GM12878 (cell line): ENCODE results near the gene SPARC. TPM values are rescaled to one million over a fixed set of nuclear protein-coding genes. Genes with fewer than 3 reads are reported as not detected.

ENCODE experiments used
- ATAC-seq: fragments of 200-7000 bp; cut with Tn5 transposase; 3 replicates; pipeline ENCODE4 v1.9.1; 2020; ENCODE audit warnings: mild to moderate bottlenecking, moderate library complexity
- BruUV-seq: library from RNA; stranded (reverse); fragments of 400-500 nt; replicated peaks from 2 replicates; lab custom pipeline; 2021; lab: Mats Ljungman, UMichigan
- CTCF ChIA-PET: fragments of 300-600 bp; sonication (Branson Sonifier 250); formaldehyde crosslinking; extraction: SDS; loops from one replicate; lab custom pipeline; 2021; ENCODE audit warnings: inconsistent platforms; lab: Yijun Ruan, JAX
- POLR2A ChIA-PET: fragments of 350-600 bp; formaldehyde crosslinking; extraction: SDS; loops from one replicate; lab custom pipeline; 2021; ENCODE audit warnings: inconsistent platforms; lab: Charles Lee
- RAD21 ChIA-PET: fragments of 300-600 bp; sonication (Branson Sonifier 250); formaldehyde crosslinking; loops from one replicate; lab custom pipeline; 2023; ENCODE audit warnings: antibody characterized with exemption; ENCODE audit not compliant: unreplicated experiment; lab: Charles Lee
- SMC1A ChIA-PET: fragments of 300-600 bp; sonication (Branson Sonifier 250); formaldehyde crosslinking; loops from one replicate; lab custom pipeline; 2023; ENCODE audit not compliant: unreplicated experiment, uncharacterized antibody; lab: Charles Lee
- DNase-seq: peaks from one replicate; pipeline ENCODE4 v3.0.0-alpha.2; 2011; ENCODE audit warnings: low read depth, low spot score
- FAIRE-seq: peaks from 3 replicates; lab custom pipeline; 2011; peaks lifted over from hg19 to GRCh38; lab: Jason Lieb, UNC
- H2AFZ ChIP-seq: 2 replicates; pipeline ENCODE4 v1.6.0; 2011; ENCODE audit warnings: low read depth, low read length, control low read depth; ENCODE audit not compliant: control insufficient read depth
- H3K27ac ChIP-seq: 2 replicates; pipeline ENCODE4 v1.5.1; 2011; ENCODE audit warnings: control low read depth; ENCODE audit not compliant: control insufficient read depth, insufficient read depth
- H3K27me3 ChIP-seq, 2 experiments: replicated peaks in 1 of 2; 2 replicates each; pipeline versions ENCODE4 v1.6.0 to v1.6.1; 2011; ENCODE audit warnings: low read length in 1 of 2; ENCODE audit not compliant: control insufficient read depth in 2 of 2, insufficient read depth in 2 of 2
- H3K36me3 ChIP-seq, 2 experiments: 2 replicates each; pipeline ENCODE4 v1.5.1; 2011; ENCODE audit warnings: low read length in 1 of 2; ENCODE audit not compliant: control insufficient read depth in 2 of 2, insufficient read depth in 2 of 2
- H3K4me1 ChIP-seq: 2 replicates; pipeline ENCODE4 v1.6.1; 2011; ENCODE audit warnings: mild to moderate bottlenecking, low read length, moderate library complexity, mixed read lengths; ENCODE audit not compliant: control insufficient read depth, insufficient read depth
- H3K4me2 ChIP-seq: 2 replicates; pipeline ENCODE4 v1.6.0; 2011; ENCODE audit warnings: control low read depth; ENCODE audit not compliant: control insufficient read depth, insufficient read depth
- H3K4me3 ChIP-seq: fragments of 200-600 bp; sonication (generic); 2 replicates; pipeline ENCODE4 v1.5.1; 2016
- H3K79me2 ChIP-seq: 2 replicates; pipeline ENCODE4 v1.6.0; 2011; ENCODE audit warnings: low read length; ENCODE audit not compliant: control insufficient read depth, insufficient read depth
- H3K9ac ChIP-seq: 2 replicates; pipeline ENCODE4 v1.8.0; 2011; ENCODE audit warnings: low read length, control low read depth, mixed read lengths; ENCODE audit not compliant: control insufficient read depth, insufficient read depth
- H3K9me3 ChIP-seq: replicated peaks from 3 replicates; pipeline ENCODE4 v1.5.1; 2011; ENCODE audit warnings: mild to moderate bottlenecking, low read length; ENCODE audit not compliant: control insufficient read depth, insufficient read depth
- H4K20me1 ChIP-seq: 2 replicates; pipeline ENCODE4 v1.6.0; 2011; ENCODE audit not compliant: control insufficient read depth, insufficient read depth
- CHD1 ChIP-seq: IDR thresholded peaks from 2 replicates; pipeline ENCODE4 v1.6.1; 2012; ENCODE audit warnings: low read depth, low read length, improper control_type of control experiment
- CREB1 ChIP-seq: IDR thresholded peaks from 2 replicates; pipeline ENCODE4 v1.6.1; 2012; ENCODE audit warnings: low read depth, mild to moderate bottlenecking, inconsistent platforms
- EGR1 ChIP-seq, 2 experiments: IDR thresholded peaks; 1 replicate in 1 of 2; 2 replicates in 1 of 2; pipeline ENCODE4 v1.6.1; 2011 to 2012; ENCODE audit warnings: low read depth in 2 of 2, low read length in 2 of 2, borderline replicate concordance in 1 of 2, mild to moderate bottlenecking in 1 of 2, moderate library complexity in 1 of 2
- FOS ChIP-seq: IDR thresholded peaks from 3 replicates; pipeline ENCODE4 v1.6.1; 2011; ENCODE audit warnings: borderline replicate concordance; ENCODE audit not compliant: insufficient read length; ENCODE audit errors: extremely low read depth
- GATAD2B ChIP-seq: fragments of 450-650 bp; conservative IDR thresholded peaks from 2 replicates; pipeline ENCODE4 v1.6.1; 2017; ENCODE audit warnings: low read depth, mild to moderate bottlenecking, moderate library complexity
- MYB ChIP-seq: fragments of 150-350 bp; IDR thresholded peaks from 2 replicates; pipeline ENCODE4 v1.6.1; 2014; ENCODE audit warnings: mild to moderate bottlenecking, low read depth, low read length, borderline replicate concordance
- PBX3 ChIP-seq: IDR thresholded peaks from 2 replicates; pipeline ENCODE4 v1.6.1; 2011; ENCODE audit warnings: mild to moderate bottlenecking, low read depth, low read length, moderate library complexity; ENCODE audit not compliant: insufficient replicate concordance
- POLR2AphosphoS2 ChIP-seq: IDR thresholded peaks from 2 replicates; pipeline ENCODE4 v1.6.1; 2011; ENCODE audit warnings: low read depth, mild to moderate bottlenecking, low read length, improper control_type of control experiment, moderate library complexity
- POU2F2 ChIP-seq: IDR thresholded peaks from 3 replicates; pipeline ENCODE4 v1.6.1; 2011; ENCODE audit warnings: low read depth, mild to moderate bottlenecking, low read length, borderline replicate concordance
- RELB ChIP-seq: fragments of 450-650 bp; IDR thresholded peaks from 2 replicates; pipeline ENCODE4 v1.6.1; 2017; ENCODE audit warnings: low read depth, mild to moderate bottlenecking, moderate library complexity
- SIX5 ChIP-seq: IDR thresholded peaks from 2 replicates; pipeline ENCODE4 v1.6.1; 2011; ENCODE audit warnings: mild to moderate bottlenecking, low read depth, low read length, moderate library complexity; ENCODE audit not compliant: severe bottlenecking
- SP1 ChIP-seq: IDR thresholded peaks from one replicate; pipeline ENCODE4 v1.6.1; 2011; ENCODE audit warnings: low read depth, low read length
- SREBF2 ChIP-seq: IDR thresholded peaks from 2 replicates; pipeline ENCODE4 v1.6.1; 2012; ENCODE audit warnings: mild to moderate bottlenecking, low read length
- ZNF274 ChIP-seq: IDR thresholded peaks from one replicate; pipeline ENCODE4 v1.8.0; 2011; ENCODE audit not compliant: insufficient read length, insufficient read depth
- WGBS: methylation state at CpG from one replicate; pipeline ENCODE4 v1.1.6; 2016; ENCODE audit warnings: low lambda C conversion rate; ENCODE audit not compliant: insufficient replicate concordance, insufficient coverage; ENCODE audit errors: missing lambda C conversion rate; 5-methylcytosine and 5-hydroxymethylcytosine counted together
- in situ Hi-C: fragments of 300-500 bp; cut with MboI; formaldehyde crosslinking; loops from 9 replicates; pipeline ENCODE4 v1.14.3; 2018; ENCODE audit warnings: mixed read lengths
- intact Hi-C: fragments of 100-400 bp; cut with micrococcal nuclease; formaldehyde crosslinking; loops from one replicate; pipeline ENCODE4 v1.14.2; 2022; ENCODE audit not compliant: unreplicated experiment
- polyA plus RNA-seq, 11 experiments: library from polyadenylated mRNA; depleted of rRNA in 4 of 11; unstranded in 6 of 11; stranded (reverse) in 5 of 11; fragments of >200 nt; fragmentation: Nextera tagmentation in 4 of 11; fragmentation: Illumina TruSeq in 1 of 11; extraction: Ambion mirVana in 4 of 11; extraction: Trizol in 1 of 11; gene quantifications; 1 replicate in 1 of 11; 2 replicates in 10 of 11; pipeline versions ENCODE4 v1.2.1 to v1.2.3, GENCODE V29; 2011 to 2016; ENCODE audit warnings: inconsistent platforms in 2 of 11, missing spikeins in 2 of 11, low read depth in 1 of 11
- total RNA-seq, 4 experiments: library from RNA; depleted of rRNA in 3 of 4; stranded (reverse); fragments of >200 nt in 3 of 4; fragmentation: Illumina TruSeq in 1 of 4; extraction: Trizol in 1 of 4; gene quantifications; 2 replicates each; pipeline versions ENCODE4 v1.2.1 to v1.2.3, GENCODE V29; 2013 to 2021
- TF ChIP-seq, protein P1 (sequence below): fragments of 450-650 bp; IDR thresholded peaks from 2 replicates; pipeline ENCODE4 v1.6.1; 2017; ENCODE audit warnings: mild to moderate bottlenecking, moderate library complexity
- TF ChIP-seq, protein P2 (sequence below): IDR thresholded peaks from 2 replicates; pipeline ENCODE4 v1.6.1; 2011; ENCODE audit warnings: borderline replicate concordance, low read depth, mild to moderate bottlenecking, moderate library complexity, mixed read lengths, low read length; ENCODE audit not compliant: insufficient read depth; ENCODE audit errors: extremely low read length

The SPARC gene
- total and polyA plus RNA-seq, 10 of the 15 experiments (the other 5 are each of a cell fraction or from before 2014, with no cell fraction given), result 29.6 to 154 (median 57.0) TPM

- no peak overlapping the region for H3K9ac ChIP-seq
- H3K4me2 ChIP-seq, result no peak overlapping the region
- FAIRE-seq (no peak), DNase-seq (no peak), ATAC-seq (no peak)
- no peak overlapping the region for H3K27ac ChIP-seq
- H3K9me3 ChIP-seq, result no peaks in the 10 kb centered on the region
- no peaks in the 10 kb centered on the region for H3K79me2 ChIP-seq
- no peaks in the 10 kb centered on the region; a peak in 1 of 4 replicates for H3K27me3 ChIP-seq
- ChIA-PET RAD21 (interaction anchor here (1.0 to 7.3 kb wide), 3 partner anchors 62 to 210 kb away, joined by 3 to 207 read pairs (median 66); partner anchors contain the start of gene SLC36A1), POLR2A (interaction anchor here (1.1 to 2.1 kb wide), 2 partner anchors 84 to 114 kb away, joined by 3 to 11 read pairs; no protein-coding TSS in a partner anchor), CTCF (interaction anchor here (0.6 to 7.5 kb wide), 7 partner anchors 9 to 693 kb away, joined by 3 to 381 read pairs (median 18); partner anchors contain the start of gene G3BP1), SMC1A (interaction anchor here (0.6 to 12.1 kb wide), 9 partner anchors 9 to 369 kb away, joined by 3 to 256 read pairs (median 3); no protein-coding TSS in a partner anchor)
- WGBS, result 38% methylated on average over 1 of the region's 1 CpG
- no peak overlapping the region for H3K4me3 ChIP-seq
- H2AFZ ChIP-seq, result no peak overlapping the region
- intact Hi-C loops (loop anchor here (5.0 to 10.0 kb wide), 2 partner anchors 488 to 690 kb away; no protein-coding TSS in a partner anchor), in situ Hi-C loops (no loop called here)
- H3K36me3 ChIP-seq, result no peaks in the 10 kb centered on the region
- peaks cover 17% of the 10 kb centered on the region for H3K4me1 ChIP-seq
- no TSS peak for BruUV-seq
- H4K20me1 ChIP-seq, result no peaks in the 10 kb centered on the region
- no peak for TF ChIP-seq FOS
- no peak for TF ChIP-seq PBX3
- TF ChIP-seq MYB, result no peak
- TF ChIP-seq CREB1, result no peak
- TF ChIP-seq POU2F2, result no peak
- no peak for TF ChIP-seq SP1
- TF ChIP-seq RELB, result no peak
- TF ChIP-seq EGR1 (IDR thresholded peaks at IDR 0.05; ENCODE audit: borderline replicate concordance in 1 of 2, low read depth in 2 of 2, low read length in 2 of 2), result no peak
- no peak for TF ChIP-seq GATAD2B
- no peak for TF ChIP-seq SREBF2
- TF ChIP-seq, protein P1, sequence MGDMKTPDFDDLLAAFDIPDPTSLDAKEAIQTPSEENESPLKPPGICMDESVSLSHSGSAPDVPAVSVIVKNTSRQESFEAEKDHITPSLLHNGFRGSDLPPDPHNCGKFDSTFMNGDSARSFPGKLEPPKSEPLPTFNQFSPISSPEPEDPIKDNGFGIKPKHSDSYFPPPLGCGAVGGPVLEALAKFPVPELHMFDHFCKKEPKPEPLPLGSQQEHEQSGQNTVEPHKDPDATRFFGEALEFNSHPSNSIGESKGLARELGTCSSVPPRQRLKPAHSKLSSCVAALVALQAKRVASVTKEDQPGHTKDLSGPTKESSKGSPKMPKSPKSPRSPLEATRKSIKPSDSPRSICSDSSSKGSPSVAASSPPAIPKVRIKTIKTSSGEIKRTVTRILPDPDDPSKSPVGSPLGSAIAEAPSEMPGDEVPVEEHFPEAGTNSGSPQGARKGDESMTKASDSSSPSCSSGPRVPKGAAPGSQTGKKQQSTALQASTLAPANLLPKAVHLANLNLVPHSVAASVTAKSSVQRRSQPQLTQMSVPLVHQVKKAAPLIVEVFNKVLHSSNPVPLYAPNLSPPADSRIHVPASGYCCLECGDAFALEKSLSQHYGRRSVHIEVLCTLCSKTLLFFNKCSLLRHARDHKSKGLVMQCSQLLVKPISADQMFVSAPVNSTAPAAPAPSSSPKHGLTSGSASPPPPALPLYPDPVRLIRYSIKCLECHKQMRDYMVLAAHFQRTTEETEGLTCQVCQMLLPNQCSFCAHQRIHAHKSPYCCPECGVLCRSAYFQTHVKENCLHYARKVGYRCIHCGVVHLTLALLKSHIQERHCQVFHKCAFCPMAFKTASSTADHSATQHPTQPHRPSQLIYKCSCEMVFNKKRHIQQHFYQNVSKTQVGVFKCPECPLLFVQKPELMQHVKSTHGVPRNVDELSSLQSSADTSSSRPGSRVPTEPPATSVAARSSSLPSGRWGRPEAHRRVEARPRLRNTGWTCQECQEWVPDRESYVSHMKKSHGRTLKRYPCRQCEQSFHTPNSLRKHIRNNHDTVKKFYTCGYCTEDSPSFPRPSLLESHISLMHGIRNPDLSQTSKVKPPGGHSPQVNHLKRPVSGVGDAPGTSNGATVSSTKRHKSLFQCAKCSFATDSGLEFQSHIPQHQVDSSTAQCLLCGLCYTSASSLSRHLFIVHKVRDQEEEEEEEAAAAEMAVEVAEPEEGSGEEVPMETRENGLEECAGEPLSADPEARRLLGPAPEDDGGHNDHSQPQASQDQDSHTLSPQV, result no peak
- no peak for TF ChIP-seq ZNF274
- no peak for TF ChIP-seq SIX5
- no peak for TF ChIP-seq CHD1
- TF ChIP-seq, protein P2, sequence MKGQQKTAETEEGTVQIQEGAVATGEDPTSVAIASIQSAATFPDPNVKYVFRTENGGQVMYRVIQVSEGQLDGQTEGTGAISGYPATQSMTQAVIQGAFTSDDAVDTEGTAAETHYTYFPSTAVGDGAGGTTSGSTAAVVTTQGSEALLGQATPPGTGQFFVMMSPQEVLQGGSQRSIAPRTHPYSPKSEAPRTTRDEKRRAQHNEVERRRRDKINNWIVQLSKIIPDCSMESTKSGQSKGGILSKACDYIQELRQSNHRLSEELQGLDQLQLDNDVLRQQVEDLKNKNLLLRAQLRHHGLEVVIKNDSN, result no peak
- no peak for TF ChIP-seq POLR2AphosphoS2
These were observed 29.6 kb downstream of the SPARC start for GRCh38 chr5:151657114-151657513.
